ENCODE measurements around the gene MTOR. TPM values are rescaled to one million over a fixed set of nuclear protein-coding genes. Genes with fewer than 3 reads are reported as not detected.
"Not testable (repeated sequence)": the region's sequence is repeated elsewhere in the genome, so short reads cannot be mapped to it uniquely, and the experiment has no call there.

The MTOR gene
- total RNA-seq, 1 experiment from 2014 or later = 36.4 TPM

- Histone ChIP-seq H3K36me3 (ENCODE audit: insufficient read depth, low read length) (peaks cover 8% of the 10 kb centered on the region), H2AFZ (ENCODE audit: low read length) (peak overlapping the region; percentile 45; the same call in 1 of the 2 replicates)
Observed at GRCh38 chr1:11098931-11099309, 163.4 kb downstream of the MTOR start.

GRCh38 chr1:11083784-11084183, 178.6 kb downstream of the MTOR start:
- H3K27me3 ChIP-seq (ENCODE audit: low read length); H3K79me2 ChIP-seq (ENCODE audit: low read length); H3K9me3 ChIP-seq (ENCODE audit: low read length); H3K9ac ChIP-seq (ENCODE audit: low read length); H4K20me1 ChIP-seq (ENCODE audit: insufficient read depth, low read depth, low read length); H2AFZ ChIP-seq (ENCODE audit: low read length); H3K27ac ChIP-seq (ENCODE audit: low read length); DNase-seq; H3K4me3 ChIP-seq (ENCODE audit: low read length); H3K4me1 ChIP-seq (ENCODE audit: low read length); H3K9me2 ChIP-seq (replicated peaks; ENCODE audit: insufficient read depth, low read length); H3K4me2 ChIP-seq (ENCODE audit: low read depth, low read length, poor library complexity, severe bottlenecking): not testable (repeated sequence)
- peaks cover 35% of the 10 kb centered on the region for H3K36me3 ChIP-seq (ENCODE audit: insufficient read depth, low read length)

More at GRCh38 chr1:11098931-11099309, 163.4 kb downstream of the MTOR start:
- Histone ChIP-seq H3K4me1 (ENCODE audit: low read length) (peaks cover 16% of the 10 kb centered on the region), H3K27me3 (ENCODE audit: low read length) (no peaks in the 10 kb centered on the region), H3K9ac (ENCODE audit: low read length) (peak overlapping the region; percentile 83), H3K4me3 (ENCODE audit: low read length) (peak overlapping the region; percentile 74), H3K79me2 (ENCODE audit: low read length) (peaks cover 30% of the 10 kb centered on the region), H3K9me2 (replicated peaks; ENCODE audit: insufficient read depth, low read length) (no peaks in the 10 kb centered on the region), H3K4me2 (ENCODE audit: low read depth, low read length, poor library complexity, severe bottlenecking) (peak overlapping the region; percentile 90), H4K20me1 (ENCODE audit: insufficient read depth, low read depth, low read length) (peaks cover 4% of the 10 kb centered on the region; the same call in 1 of the 2 replicates), H3K27ac (ENCODE audit: low read length) (no peak overlapping the region; the same call in 1 of the 2 replicates), H3K9me3 (ENCODE audit: low read length) (no peaks in the 10 kb centered on the region)
- no peak for DNase-seq

GRCh38 chr1:11080931-11081330, 181.4 kb downstream of the MTOR start:
- no peak overlapping the region for H2AFZ ChIP-seq (ENCODE audit: low read length)
- no peaks in the 10 kb centered on the region for H3K27me3 ChIP-seq (ENCODE audit: low read length)
- H3K9me3 ChIP-seq (ENCODE audit: low read length) = no peaks in the 10 kb centered on the region
- H3K79me2 ChIP-seq (ENCODE audit: low read length) = no peaks in the 10 kb centered on the region
- DNase-seq = no peak
- no peaks in the 10 kb centered on the region for H3K9me2 ChIP-seq (replicated peaks; ENCODE audit: insufficient read depth, low read length)
- H3K36me3 ChIP-seq (ENCODE audit: insufficient read depth, low read length) = peaks cover 20% of the 10 kb centered on the region; the same call in 1 of the 2 replicates
- no peak overlapping the region for H3K9ac ChIP-seq (ENCODE audit: low read length)
- H3K4me1 ChIP-seq (ENCODE audit: low read length) = no peaks in the 10 kb centered on the region
- no peaks in the 10 kb centered on the region for H4K20me1 ChIP-seq (ENCODE audit: insufficient read depth, low read depth, low read length)
- H3K4me2 ChIP-seq (ENCODE audit: low read depth, low read length, poor library complexity, severe bottlenecking) = no peak overlapping the region
- H3K27ac ChIP-seq (ENCODE audit: low read length) = no peak overlapping the region
- no peak overlapping the region for H3K4me3 ChIP-seq (ENCODE audit: low read length)

GRCh38 chr1:11078631-11079030, 183.7 kb downstream of the MTOR start:
- Histone ChIP-seq H3K4me1 (ENCODE audit: low read length) (peaks cover 3% of the 10 kb centered on the region), H4K20me1 (ENCODE audit: insufficient read depth, low read depth, low read length) (no peaks in the 10 kb centered on the region), H2AFZ (ENCODE audit: low read length) (no peak overlapping the region), H3K4me3 (ENCODE audit: low read length) (no peak overlapping the region), H3K79me2 (ENCODE audit: low read length) (no peaks in the 10 kb centered on the region), H3K9me2 (replicated peaks; ENCODE audit: insufficient read depth, low read length) (no peaks in the 10 kb centered on the region), H3K9me3 (ENCODE audit: low read length) (no peaks in the 10 kb centered on the region), H3K4me2 (ENCODE audit: low read depth, low read length, poor library complexity, severe bottlenecking) (no peak overlapping the region), H3K9ac (ENCODE audit: low read length) (no peak overlapping the region), H3K27ac (ENCODE audit: low read length) (no peak overlapping the region), H3K36me3 (ENCODE audit: insufficient read depth, low read length) (peaks cover 20% of the 10 kb centered on the region; the same call in 1 of the 2 replicates), H3K27me3 (ENCODE audit: low read length) (no peaks in the 10 kb centered on the region)
- DNase-seq = no peak

GRCh38 chr1:11073398-11073797, 189.0 kb downstream of the MTOR start:
- not testable (repeated sequence) for H4K20me1 ChIP-seq (ENCODE audit: insufficient read depth, low read depth, low read length); DNase-seq; H3K9ac ChIP-seq (ENCODE audit: low read length); H2AFZ ChIP-seq (ENCODE audit: low read length); H3K79me2 ChIP-seq (ENCODE audit: low read length); H3K27me3 ChIP-seq (ENCODE audit: low read length); H3K4me3 ChIP-seq (ENCODE audit: low read length); H3K9me2 ChIP-seq (replicated peaks; ENCODE audit: insufficient read depth, low read length); H3K9me3 ChIP-seq (ENCODE audit: low read length)
- H3K4me2 ChIP-seq (ENCODE audit: low read depth, low read length, poor library complexity, severe bottlenecking) = peak overlapping the region; percentile 78
- peak overlapping the region; percentile 97 for H3K27ac ChIP-seq (ENCODE audit: low read length)
- H3K36me3 ChIP-seq (ENCODE audit: insufficient read depth, low read length) = peaks cover 27% of the 10 kb centered on the region
- H3K4me1 ChIP-seq (ENCODE audit: low read length) = peaks cover 36% of the 10 kb centered on the region

- Histone ChIP-seq H3K36me3 (ENCODE audit: insufficient read depth, low read length) (peaks cover 34% of the 10 kb centered on the region), H3K9me2 (replicated peaks; ENCODE audit: insufficient read depth, low read length) (no peaks in the 10 kb centered on the region), H3K27ac (ENCODE audit: low read length) (peak overlapping the region; percentile 97), H2AFZ (ENCODE audit: low read length) (no peak overlapping the region), H3K9me3 (ENCODE audit: low read length) (no peaks in the 10 kb centered on the region), H3K4me2 (ENCODE audit: low read depth, low read length, poor library complexity, severe bottlenecking) (peak overlapping the region; percentile 78), H3K79me2 (ENCODE audit: low read length) (peaks cover 3% of the 10 kb centered on the region), H3K4me1 (ENCODE audit: low read length) (peaks cover 36% of the 10 kb centered on the region), H3K27me3 (ENCODE audit: low read length) (no peaks in the 10 kb centered on the region), H4K20me1 (ENCODE audit: insufficient read depth, low read depth, low read length) (0 out of 2 replicates have a peak, but pooled peaks cover 4% of the 10 kb centered on the region), H3K9ac (ENCODE audit: low read length) (peak overlapping the region; percentile 66), H3K4me3 (ENCODE audit: low read length) (peak overlapping the region; percentile 59)
- peak; percentile 87 for DNase-seq
Observed at GRCh38 chr1:11072216-11072917, 190.0 kb downstream of the MTOR start.

GRCh38 chr1:11071463-11072215, 190.7 kb downstream of the MTOR start:
- peak; percentile 61 for DNase-seq
- H3K4me2 ChIP-seq (ENCODE audit: low read depth, low read length, poor library complexity, severe bottlenecking) = peak overlapping the region; percentile 78
- peak overlapping the region; percentile 97 for H3K27ac ChIP-seq (ENCODE audit: low read length)
- peak overlapping the region; percentile 66 for H3K9ac ChIP-seq (ENCODE audit: low read length)
- 0 out of 2 replicates have a peak, but pooled peaks cover 4% of the 10 kb centered on the region for H4K20me1 ChIP-seq (ENCODE audit: insufficient read depth, low read depth, low read length)
- no peaks in the 10 kb centered on the region for H3K27me3 ChIP-seq (ENCODE audit: low read length)
- no peaks in the 10 kb centered on the region for H3K9me3 ChIP-seq (ENCODE audit: low read length)
- peak overlapping the region; percentile 59 for H3K4me3 ChIP-seq (ENCODE audit: low read length)
- H3K4me1 ChIP-seq (ENCODE audit: low read length) = peaks cover 36% of the 10 kb centered on the region
- peaks cover 34% of the 10 kb centered on the region for H3K36me3 ChIP-seq (ENCODE audit: insufficient read depth, low read length)
- H2AFZ ChIP-seq (ENCODE audit: low read length) = no peak overlapping the region
- peaks cover 3% of the 10 kb centered on the region for H3K79me2 ChIP-seq (ENCODE audit: low read length)
- H3K9me2 ChIP-seq (replicated peaks; ENCODE audit: insufficient read depth, low read length) = no peaks in the 10 kb centered on the region

GRCh38 chr1:11070876-11071275, 191.5 kb downstream of the MTOR start:
- H3K9me3 ChIP-seq (ENCODE audit: low read length) = no peaks in the 10 kb centered on the region
- H3K4me1 ChIP-seq (ENCODE audit: low read length) = peaks cover 36% of the 10 kb centered on the region
- peak overlapping the region; percentile 78 for H3K4me2 ChIP-seq (ENCODE audit: low read depth, low read length, poor library complexity, severe bottlenecking)
- H3K36me3 ChIP-seq (ENCODE audit: insufficient read depth, low read length) = peaks cover 33% of the 10 kb centered on the region
- H4K20me1 ChIP-seq (ENCODE audit: insufficient read depth, low read depth, low read length) = 0 out of 2 replicates have a peak, but pooled peaks cover 4% of the 10 kb centered on the region
- H3K27ac ChIP-seq (ENCODE audit: low read length) = peak overlapping the region; percentile 97
- H2AFZ ChIP-seq (ENCODE audit: low read length) = no peak overlapping the region
- no peak for DNase-seq
- H3K79me2 ChIP-seq (ENCODE audit: low read length) = peaks cover 3% of the 10 kb centered on the region
- H3K4me3 ChIP-seq (ENCODE audit: low read length) = no peak overlapping the region
- no peaks in the 10 kb centered on the region for H3K27me3 ChIP-seq (ENCODE audit: low read length)
- no peaks in the 10 kb centered on the region for H3K9me2 ChIP-seq (replicated peaks; ENCODE audit: insufficient read depth, low read length)
- peak overlapping the region; percentile 66 for H3K9ac ChIP-seq (ENCODE audit: low read length)

Data from Karpas-422 (cell line).